ENCODE measurements around the gene EPO. TPM values are rescaled to one million over a fixed set of nuclear protein-coding genes. Genes with fewer than 3 reads are reported as not detected.
A peak's percentile ranks its signal among the peaks of the same experiment; 100 is the strongest.

EPO gene
- under 1 TPM in 2 of 3 donors, not detected in 1; 0.16 to 0.34 TPM for polyA plus RNA-seq (ENCODE audit: insufficient read length in 3 of 3)
- long read RNA-seq, donor 1 = 0 reads
- long read RNA-seq, donor 2 = 0 reads
- long read RNA-seq, donor 3 = 0 reads
- long read RNA-seq, donor 4 = 0 reads
- long read RNA-seq, donor 5 = 0 reads
- long read RNA-seq, donor 6 = 0 reads
- long read RNA-seq, donor 7 = 0 reads
- long read RNA-seq, donor 8 = 0 reads
- long read RNA-seq, donor 9 = 0 reads
- long read RNA-seq, donor 10 = 0 reads
- long read RNA-seq, donor 11 = 0 reads
- long read RNA-seq, donor 12 = 0 reads
- long read RNA-seq, donor 13 = 0 reads
- long read RNA-seq, donor 14 = 0 reads
- long read RNA-seq, donor 15 = 0 reads
- long read RNA-seq, donor 16 = 0 reads

GRCh38 chr7:100720279-100720670 is at the start of gene EPO:
TSS of gene EPO (plus strand) at chr7:100720468. CDS start at chr7:100720981, 513 bp downstream.
- DNase-seq = no peak

- DNase-seq = no peak
These were observed 48.6 kb upstream of the EPO start for GRCh38 chr7:100671353-100672327.

- peak; percentile 98 for DNase-seq
These were observed 46.8 kb upstream of the EPO start, which contains the start of gene GNB2 for GRCh38 chr7:100673302-100673941. TSS of gene GNB2 (plus strand) at chr7:100673740. CDS start at chr7:100676266, 2,526 bp downstream.

GRCh38 chr7:100673942-100674410 is 46.3 kb upstream of the EPO start:
- no peak for DNase-seq

- DNase-seq = no peak
These were observed 45.7 kb upstream of the EPO start for GRCh38 chr7:100674411-100675104.

- no peak for DNase-seq
These were observed 45.2 kb upstream of the EPO start for GRCh38 chr7:100675105-100675451.

- peak; percentile 66 for DNase-seq
These were observed 44.5 kb upstream of the EPO start for GRCh38 chr7:100675581-100676350.

GRCh38 chr7:100676501-100677306 is 43.6 kb upstream of the EPO start:
- DNase-seq = no peak

GRCh38 chr7:100677308-100678267 is 42.7 kb upstream of the EPO start:
- DNase-seq = no peak

- no peak for DNase-seq
These were observed 41.8 kb upstream of the EPO start for GRCh38 chr7:100678291-100678984.

- no peak for DNase-seq
These were observed 40.9 kb upstream of the EPO start for GRCh38 chr7:100679129-100679926.

GRCh38 chr7:100679927-100680575 is 40.2 kb upstream of the EPO start:
- no peak for DNase-seq

GRCh38 chr7:100680576-100681271 is 39.5 kb upstream of the EPO start:
- DNase-seq = no peak

- no peak for DNase-seq
These were observed 38.6 kb upstream of the EPO start for GRCh38 chr7:100681491-100682227.

GRCh38 chr7:100682228-100682741 is 38.0 kb upstream of the EPO start:
- no peak for DNase-seq
